Neural cell (in vitro differentiated cells): ENCODE data around the gene TSPAN3.

ENCODE experiments used
- EZH2 ChIP-seq: fragments of 200-600, 300-800 bp; shearing (Covaris generic), sonication (generic); IDR thresholded peaks from 2 replicates; pipeline ENCODE4 v1.6.1; 2014; ENCODE audit warnings: antibody characterized with exemption, low read length, borderline replicate concordance, mild to moderate bottlenecking; ENCODE audit not compliant: insufficient read depth, poor library complexity, severe bottlenecking
- POLR2AphosphoS5 ChIP-seq: IDR thresholded peaks from 2 replicates; pipeline ENCODE4 v1.6.1; 2012
- RAD21 ChIP-seq: fragments of 450-650 bp; conservative IDR thresholded peaks from 2 replicates; pipeline ENCODE4 v1.6.1; 2014; ENCODE audit warnings: antibody characterized with exemption, mild to moderate bottlenecking, moderate library complexity
- SMC3 ChIP-seq: fragments of 450-650 bp; conservative IDR thresholded peaks from 2 replicates; pipeline ENCODE4 v1.6.1; 2014; ENCODE audit warnings: antibody characterized with exemption, mild to moderate bottlenecking, moderate library complexity; ENCODE audit not compliant: poor library complexity
- TF ChIP-seq, protein P1 (sequence below): IDR thresholded peaks from 2 replicates; pipeline ENCODE4 v1.6.1; 2012; ENCODE audit warnings: borderline replicate concordance
- TF ChIP-seq, protein P2 (sequence below): fragments of 450-650 bp; IDR thresholded peaks from 2 replicates; pipeline ENCODE4 v1.5.1; 2014; ENCODE audit warnings: antibody characterized with exemption, mild to moderate bottlenecking, moderate library complexity; ENCODE audit not compliant: poor library complexity, severe bottlenecking

DNA sequence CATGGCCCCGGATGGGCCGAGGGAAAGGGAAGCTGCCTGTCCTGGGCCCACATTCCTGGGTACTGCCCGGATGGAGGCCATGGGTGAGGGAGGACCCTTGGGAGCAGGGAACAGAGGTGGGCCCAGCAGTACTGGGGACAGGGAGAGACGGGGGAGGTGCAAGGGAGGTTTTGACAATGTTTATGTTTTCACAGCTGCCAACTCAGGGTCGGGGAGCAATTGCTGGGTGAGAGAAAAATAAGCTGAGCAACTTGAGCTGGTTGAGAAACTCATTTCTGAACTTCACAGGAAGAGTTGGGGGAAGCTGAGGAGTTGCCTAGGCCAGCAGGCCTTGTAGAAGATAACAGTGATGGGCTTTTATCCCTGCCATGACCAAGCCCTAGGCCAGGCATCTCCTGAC, 11.1 kb upstream of the TSPAN3 start:
- TF ChIP-seq EZH2 = no peak
- TF ChIP-seq SMC3 = no peak
- TF ChIP-seq, protein P1, sequence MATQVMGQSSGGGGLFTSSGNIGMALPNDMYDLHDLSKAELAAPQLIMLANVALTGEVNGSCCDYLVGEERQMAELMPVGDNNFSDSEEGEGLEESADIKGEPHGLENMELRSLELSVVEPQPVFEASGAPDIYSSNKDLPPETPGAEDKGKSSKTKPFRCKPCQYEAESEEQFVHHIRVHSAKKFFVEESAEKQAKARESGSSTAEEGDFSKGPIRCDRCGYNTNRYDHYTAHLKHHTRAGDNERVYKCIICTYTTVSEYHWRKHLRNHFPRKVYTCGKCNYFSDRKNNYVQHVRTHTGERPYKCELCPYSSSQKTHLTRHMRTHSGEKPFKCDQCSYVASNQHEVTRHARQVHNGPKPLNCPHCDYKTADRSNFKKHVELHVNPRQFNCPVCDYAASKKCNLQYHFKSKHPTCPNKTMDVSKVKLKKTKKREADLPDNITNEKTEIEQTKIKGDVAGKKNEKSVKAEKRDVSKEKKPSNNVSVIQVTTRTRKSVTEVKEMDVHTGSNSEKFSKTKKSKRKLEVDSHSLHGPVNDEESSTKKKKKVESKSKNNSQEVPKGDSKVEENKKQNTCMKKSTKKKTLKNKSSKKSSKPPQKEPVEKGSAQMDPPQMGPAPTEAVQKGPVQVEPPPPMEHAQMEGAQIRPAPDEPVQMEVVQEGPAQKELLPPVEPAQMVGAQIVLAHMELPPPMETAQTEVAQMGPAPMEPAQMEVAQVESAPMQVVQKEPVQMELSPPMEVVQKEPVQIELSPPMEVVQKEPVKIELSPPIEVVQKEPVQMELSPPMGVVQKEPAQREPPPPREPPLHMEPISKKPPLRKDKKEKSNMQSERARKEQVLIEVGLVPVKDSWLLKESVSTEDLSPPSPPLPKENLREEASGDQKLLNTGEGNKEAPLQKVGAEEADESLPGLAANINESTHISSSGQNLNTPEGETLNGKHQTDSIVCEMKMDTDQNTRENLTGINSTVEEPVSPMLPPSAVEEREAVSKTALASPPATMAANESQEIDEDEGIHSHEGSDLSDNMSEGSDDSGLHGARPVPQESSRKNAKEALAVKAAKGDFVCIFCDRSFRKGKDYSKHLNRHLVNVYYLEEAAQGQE = no peak
- TF ChIP-seq POLR2AphosphoS5 = no peak
- TF ChIP-seq, protein P2, sequence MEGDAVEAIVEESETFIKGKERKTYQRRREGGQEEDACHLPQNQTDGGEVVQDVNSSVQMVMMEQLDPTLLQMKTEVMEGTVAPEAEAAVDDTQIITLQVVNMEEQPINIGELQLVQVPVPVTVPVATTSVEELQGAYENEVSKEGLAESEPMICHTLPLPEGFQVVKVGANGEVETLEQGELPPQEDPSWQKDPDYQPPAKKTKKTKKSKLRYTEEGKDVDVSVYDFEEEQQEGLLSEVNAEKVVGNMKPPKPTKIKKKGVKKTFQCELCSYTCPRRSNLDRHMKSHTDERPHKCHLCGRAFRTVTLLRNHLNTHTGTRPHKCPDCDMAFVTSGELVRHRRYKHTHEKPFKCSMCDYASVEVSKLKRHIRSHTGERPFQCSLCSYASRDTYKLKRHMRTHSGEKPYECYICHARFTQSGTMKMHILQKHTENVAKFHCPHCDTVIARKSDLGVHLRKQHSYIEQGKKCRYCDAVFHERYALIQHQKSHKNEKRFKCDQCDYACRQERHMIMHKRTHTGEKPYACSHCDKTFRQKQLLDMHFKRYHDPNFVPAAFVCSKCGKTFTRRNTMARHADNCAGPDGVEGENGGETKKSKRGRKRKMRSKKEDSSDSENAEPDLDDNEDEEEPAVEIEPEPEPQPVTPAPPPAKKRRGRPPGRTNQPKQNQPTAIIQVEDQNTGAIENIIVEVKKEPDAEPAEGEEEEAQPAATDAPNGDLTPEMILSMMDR = no peak
- no peak for TF ChIP-seq RAD21
